Testis (tissue), 3 donors: Measurements from ENCODE around the gene THRSP. TPM values are rescaled to one million over a fixed set of nuclear protein-coding genes. Genes with fewer than 3 reads are reported as not detected.

Source experiments
- DNase-seq: peaks from one replicate; pipeline ENCODE4 v3.0.0-alpha.2; 2019
- H3K27ac ChIP-seq, 2 donors: fragments of 200-600 bp; sonication (generic); one replicate each; pipeline ENCODE4 v1.5.1; 2019
- H3K27me3 ChIP-seq: fragments of 200-600 bp; sonication (generic); one replicate; pipeline ENCODE4 v1.5.1; 2019
- H3K36me3 ChIP-seq: fragments of 200-600 bp; sonication (generic); one replicate; pipeline ENCODE4 v1.5.1; 2017; ENCODE audit warnings: low read depth; ENCODE audit errors: missing control alignments
- H3K4me1 ChIP-seq: fragments of 200-600 bp; sonication (generic); one replicate; pipeline ENCODE4 v1.5.1; 2019
- H3K4me3 ChIP-seq, 2 donors: fragments of 200-600 bp; sonication (generic); one replicate each; pipeline ENCODE4 v1.5.1; 2017 to 2019
- H3K9me3 ChIP-seq: fragments of 200-600 bp; sonication (generic); one replicate; pipeline ENCODE4 v1.5.1; 2017
- POLR2A ChIP-seq: fragments of 450-650 bp; IDR thresholded peaks from one replicate; pipeline ENCODE4 v1.6.1; 2017; ENCODE audit warnings: antibody characterized with exemption, mild to moderate bottlenecking, moderate library complexity
- WGBS, 2 donors: methylation state at CpG; one replicate each; pipeline ENCODE4 v1.1.5; 2018; 5-methylcytosine and 5-hydroxymethylcytosine counted together
- intact Hi-C: fragments of 100-400 bp; cut with DNase I; formaldehyde crosslinking; loops from one replicate; pipeline ENCODE4 v1.15.1; 2023; ENCODE audit warnings: low total_unique reads
- polyA plus RNA-seq: library from polyadenylated mRNA; stranded (reverse); fragments of 350-450 nt; fragmentation: Illumina TruSeq; extraction: RNeasy Lipid Tissue Mini Kit (QIAGEN cat#74804); gene quantifications from one replicate; pipeline ENCODE4 v1.2.3, GENCODE V29; 2014; ENCODE audit warnings: low read depth, low replicate concordance; ENCODE audit not compliant: insufficient read depth
- total RNA-seq, 2 donors: library from RNA; depleted of rRNA; stranded (reverse); fragments of >200 nt; gene quantifications; one replicate each; pipeline ENCODE4 v1.2.3, GENCODE V29; 2016
- TF ChIP-seq, protein P1 (sequence below), 3 experiments: fragments of 450-650 bp in 2 of 3; fragments of 200-600 bp in 1 of 3; sonication (generic) in 1 of 3; IDR thresholded peaks; one replicate each; pipeline ENCODE4 v1.5.1; 2016 to 2019; ENCODE audit warnings: antibody characterized with exemption in 3 of 3, mild to moderate bottlenecking in 2 of 3, moderate library complexity in 1 of 3

Gene THRSP
- total and polyA plus RNA-seq, 3 donors from 2014 or later, result 0.31 to 0.37 TPM; not detected in 1

DNA sequence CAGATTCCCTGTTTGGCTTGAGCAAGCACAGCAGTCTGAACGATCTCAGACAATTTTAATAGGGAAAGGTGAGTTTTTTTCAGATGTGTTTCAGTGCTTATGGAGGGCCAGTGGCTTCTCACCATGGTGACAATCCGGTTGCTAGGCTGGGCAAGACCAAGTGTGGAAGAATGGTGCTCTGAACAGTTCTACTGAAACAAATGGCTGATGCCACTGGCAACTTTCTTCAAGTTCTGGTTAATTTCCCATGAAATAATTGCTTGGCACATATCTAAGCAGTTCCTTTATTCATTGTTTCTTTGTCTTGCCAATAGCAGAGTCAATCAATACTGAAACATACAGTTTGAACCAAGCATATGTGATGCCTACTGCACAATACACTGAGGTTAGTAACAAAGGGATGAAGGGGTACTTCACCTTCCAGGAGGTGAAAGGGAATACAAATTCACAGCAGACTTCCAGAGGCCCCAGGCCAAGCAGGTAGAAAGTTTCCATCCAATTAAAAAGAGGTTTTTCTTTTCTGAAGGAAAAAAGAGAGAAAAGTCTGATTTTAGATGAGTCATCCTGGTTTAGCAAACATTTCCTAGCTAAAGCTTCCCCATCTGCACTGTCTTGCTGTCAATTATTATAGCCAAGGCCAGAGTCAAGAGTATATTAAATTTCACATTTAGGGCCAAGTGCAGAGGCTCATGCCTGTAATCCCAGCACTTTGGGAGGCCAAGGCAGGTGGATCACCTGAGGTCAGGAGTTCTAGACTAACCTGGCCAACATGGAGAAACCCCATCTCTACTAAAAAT lies 37.2 kb downstream of the THRSP start:
- no peaks in the 10 kb centered on the region for H3K9me3 ChIP-seq
- 84 to 89% methylated on average over 2 of the region's 2 CpGs for WGBS, 2 donors
- DNase-seq, result no peak
- intact Hi-C loops, result no loop called here
- no peak overlapping the region for H3K4me3 ChIP-seq
- H3K27me3 ChIP-seq, result no peaks in the 10 kb centered on the region
- H3K27ac ChIP-seq, result no peak overlapping the region
- H3K36me3 ChIP-seq, result no peaks in the 10 kb centered on the region
- TF ChIP-seq POLR2A, result no peak
- TF ChIP-seq, protein P1, sequence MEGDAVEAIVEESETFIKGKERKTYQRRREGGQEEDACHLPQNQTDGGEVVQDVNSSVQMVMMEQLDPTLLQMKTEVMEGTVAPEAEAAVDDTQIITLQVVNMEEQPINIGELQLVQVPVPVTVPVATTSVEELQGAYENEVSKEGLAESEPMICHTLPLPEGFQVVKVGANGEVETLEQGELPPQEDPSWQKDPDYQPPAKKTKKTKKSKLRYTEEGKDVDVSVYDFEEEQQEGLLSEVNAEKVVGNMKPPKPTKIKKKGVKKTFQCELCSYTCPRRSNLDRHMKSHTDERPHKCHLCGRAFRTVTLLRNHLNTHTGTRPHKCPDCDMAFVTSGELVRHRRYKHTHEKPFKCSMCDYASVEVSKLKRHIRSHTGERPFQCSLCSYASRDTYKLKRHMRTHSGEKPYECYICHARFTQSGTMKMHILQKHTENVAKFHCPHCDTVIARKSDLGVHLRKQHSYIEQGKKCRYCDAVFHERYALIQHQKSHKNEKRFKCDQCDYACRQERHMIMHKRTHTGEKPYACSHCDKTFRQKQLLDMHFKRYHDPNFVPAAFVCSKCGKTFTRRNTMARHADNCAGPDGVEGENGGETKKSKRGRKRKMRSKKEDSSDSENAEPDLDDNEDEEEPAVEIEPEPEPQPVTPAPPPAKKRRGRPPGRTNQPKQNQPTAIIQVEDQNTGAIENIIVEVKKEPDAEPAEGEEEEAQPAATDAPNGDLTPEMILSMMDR (IDR thresholded peaks at IDR 0.05), result no peak
- no peaks in the 10 kb centered on the region for H3K4me1 ChIP-seq

DNA sequence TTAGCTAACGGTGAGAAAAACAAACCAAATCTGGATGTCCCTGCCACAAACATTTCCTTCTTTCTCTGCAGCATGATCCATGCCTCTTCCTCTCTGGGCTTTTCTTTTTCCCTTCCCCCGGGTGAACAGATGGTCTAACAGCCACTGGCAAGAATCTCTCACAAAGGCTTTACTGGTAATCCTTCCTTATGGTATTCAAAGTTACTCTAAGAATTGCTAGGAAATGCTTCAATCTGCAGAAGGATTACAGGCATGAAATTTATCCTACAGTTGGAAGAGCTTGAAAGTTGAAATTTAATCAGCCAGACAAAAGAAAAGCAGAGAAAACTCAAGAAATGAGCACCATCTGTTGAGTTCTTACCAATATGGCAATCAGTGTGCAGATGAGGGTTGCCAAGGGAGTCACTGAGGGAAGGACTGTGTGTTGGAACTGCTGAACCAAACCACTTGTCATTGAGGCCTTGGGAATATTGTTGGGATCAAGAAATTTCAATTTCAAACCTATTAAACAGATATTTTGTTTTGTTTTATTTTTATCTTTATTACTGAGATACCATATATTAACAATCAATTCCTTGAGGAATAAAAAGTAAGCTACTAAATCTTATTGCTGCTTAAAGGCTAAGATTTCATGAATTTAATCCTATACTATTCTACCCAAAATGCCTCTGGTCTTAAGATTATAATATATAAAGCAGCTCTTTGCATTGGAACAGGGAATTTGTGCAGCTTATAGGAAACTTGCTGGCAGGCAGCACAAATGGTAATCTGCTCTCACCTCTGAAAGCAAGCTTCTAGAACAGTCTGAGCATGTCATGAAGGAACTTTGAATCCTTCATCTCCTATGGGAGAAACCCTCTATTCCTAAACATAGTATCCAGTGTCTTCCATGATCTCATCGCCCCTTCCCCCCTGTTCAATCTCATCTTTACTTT lies 45.7 kb downstream of the THRSP start:
- Histone ChIP-seq H3K36me3 (no peaks in the 10 kb centered on the region), H3K27me3 (no peaks in the 10 kb centered on the region), H3K27ac (no peak overlapping the region), H3K4me3 (no peak overlapping the region), H3K9me3 (no peaks in the 10 kb centered on the region), H3K4me1 (no peaks in the 10 kb centered on the region)
- no peak for DNase-seq
- intact Hi-C loops, result no loop called here
- TF ChIP-seq, protein P1 (IDR thresholded peaks at IDR 0.05), result no peak
- no peak for TF ChIP-seq POLR2A
- WGBS, 2 donors, result 82 to 88% methylated on average over 3 of the region's 3 CpGs

DNA sequence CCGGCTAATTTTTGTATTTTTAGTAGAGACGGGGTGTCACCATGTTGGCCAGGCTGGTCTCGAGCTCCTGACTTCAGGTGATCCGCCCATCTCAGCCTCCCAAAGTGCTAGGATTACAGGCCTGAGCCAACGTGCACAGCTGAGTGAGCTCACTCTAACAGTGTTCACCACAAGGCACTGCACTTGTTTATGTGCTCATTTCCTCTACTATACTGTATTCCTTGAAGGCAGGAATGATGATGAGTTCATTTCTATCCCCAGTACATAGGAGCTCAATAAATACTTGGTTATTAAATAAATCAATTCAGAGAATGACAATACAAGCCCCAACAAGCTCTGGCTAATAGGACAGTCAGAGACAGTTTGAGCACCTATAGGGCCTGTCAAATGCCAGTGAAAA lies 46.7 kb downstream of the THRSP start:
- TF ChIP-seq, protein P1 (IDR thresholded peaks at IDR 0.05), result no peak
- no peak for TF ChIP-seq POLR2A
- no peak for DNase-seq
- Histone ChIP-seq H3K27ac (no peak overlapping the region), H3K36me3 (no peaks in the 10 kb centered on the region), H3K9me3 (no peaks in the 10 kb centered on the region), H3K4me3 (no peak overlapping the region), H3K27me3 (no peaks in the 10 kb centered on the region), H3K4me1 (no peaks in the 10 kb centered on the region)
- intact Hi-C loops, result no loop called here
- 89 to 90% methylated on average over 5 of the region's 5 CpGs for WGBS, 2 donors

DNA sequence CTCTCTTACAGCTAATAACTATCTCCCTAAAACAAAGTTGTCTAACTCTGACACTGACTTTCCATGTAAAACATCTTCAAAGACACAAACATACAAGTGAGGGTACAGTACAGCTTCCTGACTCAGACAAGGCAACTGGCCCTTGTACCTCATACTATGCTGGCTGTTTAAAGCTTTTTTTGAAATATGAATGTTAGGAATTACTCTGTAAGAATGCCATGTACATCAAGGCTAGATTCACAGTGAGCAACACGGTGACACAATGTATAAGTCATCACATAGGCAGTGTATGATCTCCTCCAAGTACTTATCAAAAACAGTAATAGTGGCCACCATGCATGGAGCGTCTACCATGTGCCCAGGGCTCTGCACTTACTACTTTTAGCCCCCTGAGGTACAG lies 47.2 kb downstream of the THRSP start:
- intact Hi-C loops, result no loop called here
- 93 to 97% methylated on average over 2 of the region's 2 CpGs for WGBS, 2 donors
- TF ChIP-seq POLR2A, result no peak
- TF ChIP-seq, protein P1 (IDR thresholded peaks at IDR 0.05), result no peak
- Histone ChIP-seq H3K27ac (no peak overlapping the region), H3K4me3 (no peak overlapping the region), H3K9me3 (no peaks in the 10 kb centered on the region), H3K36me3 (no peaks in the 10 kb centered on the region), H3K27me3 (no peaks in the 10 kb centered on the region), H3K4me1 (no peaks in the 10 kb centered on the region)
- DNase-seq, result no peak
